Activated CD8-positive, alpha-beta T cell treated with anti-CD3 and anti-CD28 coated beads for 36 hours (primary cell): ENCODE measurements around the gene LAIR2. TPM values are rescaled to one million over a fixed set of nuclear protein-coding genes. Genes with fewer than 3 reads are reported as not detected.

Source experiments
- ATAC-seq: fragments of 200-7000 bp; cut with Tn5 transposase; one replicate; pipeline ENCODE4 v1.10.0; 2021; ENCODE audit warnings: mild to moderate bottlenecking, moderate library complexity
- CTCF ChIA-PET: fragments of 350-600 bp; sonication (Branson Sonifier 250); formaldehyde crosslinking; loops from one replicate; lab custom pipeline; 2021; ENCODE audit warnings: antibody characterized with exemption; lab: Charles Lee
- POLR2A ChIA-PET: fragments of 350-600 bp; sonication (Branson Sonifier 250); formaldehyde crosslinking; loops from one replicate; lab custom pipeline; 2021; ENCODE audit warnings: antibody characterized with exemption; lab: Charles Lee
- DNase-seq: peaks from one replicate; pipeline ENCODE4 v3.0.0-alpha.2; 2020
- H3K27ac Mint-ChIP-seq: one replicate; pipeline ENCODE4 v1.8.0; 2021; ENCODE audit warnings: mild to moderate bottlenecking, mixed read lengths
- H3K27me3 Mint-ChIP-seq: one replicate; pipeline ENCODE4 v1.8.0; 2021; ENCODE audit warnings: mixed read lengths
- H3K36me3 Mint-ChIP-seq: one replicate; pipeline ENCODE4 v1.8.0; 2021; ENCODE audit warnings: low read depth, mixed read lengths
- H3K4me1 Mint-ChIP-seq: one replicate; pipeline ENCODE4 v1.8.0; 2021; ENCODE audit warnings: low read depth, mixed read lengths
- H3K4me3 Mint-ChIP-seq: one replicate; pipeline ENCODE4 v1.8.0; 2021; ENCODE audit warnings: mild to moderate bottlenecking, moderate library complexity, mixed read lengths
- H3K9me3 Mint-ChIP-seq: one replicate; pipeline ENCODE4 v1.8.0; 2021; ENCODE audit warnings: mixed read lengths
- intact Hi-C: fragments of 100-400 bp; cut with micrococcal nuclease; formaldehyde crosslinking; loops from one replicate; pipeline ENCODE4 v1.10.0; 2022
- total RNA-seq, 2 experiments: library from RNA; stranded (reverse); gene quantifications; one replicate each; pipeline ENCODE4 v1.2.3, GENCODE V29; 2021
- TF ChIP-seq, protein P1 (sequence below): fragments of 200-600 bp; IDR thresholded peaks from one replicate; pipeline ENCODE4 v1.8.0; 2022; ENCODE audit warnings: antibody characterized with exemption, mild to moderate bottlenecking

LAIR2 gene
- total RNA-seq, 2 experiments from 2014 or later = 1.5 to 2.1 TPM

DNA sequence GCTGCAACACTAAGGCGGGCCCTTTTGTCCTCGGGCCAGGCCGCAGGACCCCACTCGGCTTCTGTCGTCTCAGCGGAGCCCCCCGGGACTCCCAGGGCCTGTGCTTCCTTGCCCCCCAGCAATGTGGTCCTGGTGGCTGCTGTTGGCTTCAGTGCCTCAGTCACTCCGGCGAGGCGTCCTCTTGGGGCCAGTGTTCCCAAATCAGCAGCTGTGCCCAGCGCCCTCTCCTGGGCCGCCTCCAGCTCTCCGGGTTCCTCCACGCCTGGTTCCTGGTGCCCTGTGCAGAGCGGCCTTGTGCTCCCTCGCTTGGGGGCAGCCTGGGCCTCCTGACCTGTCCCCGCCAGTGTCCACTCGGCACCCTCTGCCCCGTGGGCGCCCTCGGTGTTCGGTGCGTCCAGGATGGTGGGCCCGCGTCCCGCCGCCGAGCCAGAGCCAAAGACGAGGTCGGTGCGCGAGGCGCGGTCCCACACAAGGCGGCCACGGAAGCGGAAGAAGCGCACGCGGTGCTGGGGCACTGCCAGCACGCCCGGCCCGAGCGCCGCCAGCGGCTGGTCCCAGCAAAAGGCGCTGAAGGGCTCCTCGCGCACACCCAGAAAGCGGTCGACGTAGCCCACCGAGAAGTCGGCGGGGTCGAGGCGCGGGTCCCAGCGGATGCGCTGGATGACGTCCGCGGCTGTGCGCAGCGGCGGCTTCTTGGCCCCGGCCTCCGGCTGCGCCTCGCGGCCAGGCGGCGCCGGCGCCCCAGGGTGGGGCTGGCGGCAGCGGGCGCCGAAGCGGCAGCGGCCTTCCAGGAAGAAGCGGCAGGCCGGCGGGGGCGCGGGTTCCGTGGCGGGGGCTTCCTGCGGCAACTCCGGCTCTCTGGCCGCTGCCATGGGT, 39.7 kb upstream of the LAIR2 start:
- Mint-ChIP-seq H3K27me3 (no peaks in the 10 kb centered on the region), H3K27ac (peak overlapping the region; percentile 88), H3K4me1 (peaks cover 28% of the 10 kb centered on the region), H3K9me3 (no peaks in the 10 kb centered on the region), H3K4me3 (peak overlapping the region; percentile 82), H3K36me3 (peaks cover 30% of the 10 kb centered on the region)
- POLR2A ChIA-PET = interaction anchor here (0.6 to 3.3 kb wide), 7 partner anchors 9 to 262 kb away, joined by 4 to 38 read pairs (median 4); partner anchors contain the start of genes LENG8 and RPS9
- DNase-seq (peak; percentile 73), ATAC-seq (peak; percentile 8)
- TF ChIP-seq, protein P1, sequence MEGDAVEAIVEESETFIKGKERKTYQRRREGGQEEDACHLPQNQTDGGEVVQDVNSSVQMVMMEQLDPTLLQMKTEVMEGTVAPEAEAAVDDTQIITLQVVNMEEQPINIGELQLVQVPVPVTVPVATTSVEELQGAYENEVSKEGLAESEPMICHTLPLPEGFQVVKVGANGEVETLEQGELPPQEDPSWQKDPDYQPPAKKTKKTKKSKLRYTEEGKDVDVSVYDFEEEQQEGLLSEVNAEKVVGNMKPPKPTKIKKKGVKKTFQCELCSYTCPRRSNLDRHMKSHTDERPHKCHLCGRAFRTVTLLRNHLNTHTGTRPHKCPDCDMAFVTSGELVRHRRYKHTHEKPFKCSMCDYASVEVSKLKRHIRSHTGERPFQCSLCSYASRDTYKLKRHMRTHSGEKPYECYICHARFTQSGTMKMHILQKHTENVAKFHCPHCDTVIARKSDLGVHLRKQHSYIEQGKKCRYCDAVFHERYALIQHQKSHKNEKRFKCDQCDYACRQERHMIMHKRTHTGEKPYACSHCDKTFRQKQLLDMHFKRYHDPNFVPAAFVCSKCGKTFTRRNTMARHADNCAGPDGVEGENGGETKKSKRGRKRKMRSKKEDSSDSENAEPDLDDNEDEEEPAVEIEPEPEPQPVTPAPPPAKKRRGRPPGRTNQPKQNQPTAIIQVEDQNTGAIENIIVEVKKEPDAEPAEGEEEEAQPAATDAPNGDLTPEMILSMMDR = peak; percentile 17
- intact Hi-C loops = no loop called here
- CTCF ChIA-PET = interaction anchor here (1.2 kb wide), 1 partner anchor 14 kb away, joined by 3 read pairs; the partner anchor contains the start of gene LENG8

DNA sequence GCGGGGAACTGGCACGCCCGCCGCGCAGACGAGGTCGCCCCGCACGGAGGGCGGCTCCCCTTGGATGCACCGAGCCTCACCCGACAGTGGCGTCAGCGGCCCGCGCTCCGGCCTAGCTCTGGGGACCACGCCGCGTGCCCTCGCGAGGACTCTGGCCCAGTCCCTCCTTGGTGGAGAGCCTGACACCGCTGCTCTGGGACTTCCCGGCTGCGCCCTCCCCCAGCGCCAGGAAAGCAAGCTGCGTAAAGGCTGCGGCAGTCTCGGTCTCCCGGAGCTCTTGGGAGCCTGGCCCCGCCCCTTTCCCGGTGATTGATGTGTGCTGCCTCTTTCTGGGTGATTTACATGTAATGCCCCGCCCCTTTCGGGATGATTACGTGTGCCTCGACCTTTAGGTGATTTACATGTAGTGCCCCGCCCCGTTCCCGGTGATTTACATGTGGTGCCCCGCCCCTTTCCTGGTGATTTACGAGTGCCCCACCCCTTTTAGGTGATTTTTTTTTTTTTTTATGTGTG, 39.0 kb upstream of the LAIR2 start, which contains the start of gene LENG9:
LENG9 (minus strand) TSS at position 248 of the 513 bp plus-strand sequence. CDS start 252 bp downstream, outside the sequence.
- H3K27me3 Mint-ChIP-seq = peaks cover under 1% of the 10 kb centered on the region
- H3K9me3 Mint-ChIP-seq = no peaks in the 10 kb centered on the region
- peak within 1 kb of the TSS; percentile 82 for H3K4me3 Mint-ChIP-seq
- intact Hi-C loops = no loop called here
- ATAC-seq = peak; percentile 73
- peak; percentile 100 for DNase-seq
- CTCF ChIA-PET = no interaction called here
- H3K27ac Mint-ChIP-seq = peak within 1 kb of the TSS; percentile 88
- H3K36me3 Mint-ChIP-seq = peaks cover 23% of the 10 kb centered on the region
- TF ChIP-seq, protein P1 = no peak
- H3K4me1 Mint-ChIP-seq = peaks cover 26% of the 10 kb centered on the region
- POLR2A ChIA-PET = interaction anchor here (0.8 to 3.3 kb wide), 4 partner anchors 9 to 263 kb away, joined by 4 to 38 read pairs (median 4); partner anchors contain the start of genes LENG8 and RPS9

DNA sequence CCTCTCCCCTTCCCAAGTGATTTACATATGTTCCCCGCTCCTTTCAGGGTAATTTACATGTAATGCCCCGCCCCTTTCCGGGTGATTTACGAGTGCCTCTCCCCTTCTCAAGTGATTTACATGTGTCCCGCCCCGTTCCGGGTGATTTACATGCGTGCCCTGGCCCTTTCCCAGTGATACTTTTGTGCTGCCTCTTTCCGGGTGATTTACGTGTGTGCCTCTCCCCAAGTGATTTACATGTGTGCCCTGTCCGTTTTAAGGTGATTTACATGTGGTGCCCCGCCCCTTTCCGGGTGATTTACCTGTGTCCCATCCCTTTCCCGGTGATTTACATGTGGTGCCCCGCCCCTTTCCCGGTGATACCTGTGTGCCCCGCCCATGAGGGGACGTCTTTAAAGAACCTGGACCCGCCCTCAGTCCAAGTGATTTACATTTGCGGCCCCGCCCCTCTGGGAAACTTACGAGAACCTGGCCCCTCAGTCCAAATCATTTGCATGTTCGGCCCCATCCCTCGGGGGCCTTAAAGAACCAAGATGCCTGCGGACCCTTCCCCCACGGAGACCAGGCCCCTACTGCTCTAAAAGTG, 38.5 kb upstream of the LAIR2 start:
- ATAC-seq = peak; percentile 65
- CTCF ChIA-PET = no interaction called here
- intact Hi-C loops = no loop called here

DNA sequence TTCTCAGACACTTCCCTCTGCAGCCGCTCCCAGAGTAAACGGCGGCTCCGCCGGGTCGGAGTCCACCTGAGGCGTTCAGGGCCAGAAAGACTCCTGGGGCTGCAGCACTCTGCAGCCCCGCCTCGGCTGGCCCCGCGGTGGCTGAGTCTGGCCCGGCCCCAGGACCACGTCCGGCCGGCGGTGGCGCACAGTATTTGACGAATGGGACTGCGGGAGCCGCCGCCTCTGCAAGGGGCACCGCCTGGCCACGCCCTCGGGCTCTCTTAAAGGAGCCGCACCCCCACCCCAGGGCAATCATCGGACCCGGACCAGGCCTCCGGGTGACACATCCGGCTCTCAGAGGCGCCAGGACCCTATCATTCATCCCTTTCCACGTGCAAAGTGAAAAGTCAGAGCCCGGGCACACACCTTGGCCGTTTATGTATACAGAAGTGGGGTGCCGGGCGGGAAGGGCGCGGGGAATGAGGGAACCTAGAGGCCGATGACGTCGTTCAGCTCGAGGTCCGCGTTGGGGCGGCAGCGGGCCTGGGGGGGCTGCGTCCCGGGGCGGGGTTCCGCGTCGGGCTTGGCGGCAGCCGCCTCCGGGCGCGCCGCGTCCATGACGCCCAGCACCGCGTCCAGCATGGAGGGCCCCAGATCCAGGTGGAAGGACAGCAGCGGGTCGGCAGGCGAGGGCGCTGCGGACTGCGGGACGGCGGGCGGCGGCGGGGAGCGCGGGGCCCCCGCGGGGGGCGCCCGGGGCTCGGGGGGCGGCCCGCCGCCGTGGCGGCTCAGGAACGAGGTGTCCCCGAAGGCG, 37.8 kb upstream of the LAIR2 start:
- intact Hi-C loops = no loop called here
- Mint-ChIP-seq H3K9me3 (no peaks in the 10 kb centered on the region), H3K27ac (peak overlapping the region; percentile 88), H3K36me3 (peaks cover 14% of the 10 kb centered on the region), H3K27me3 (peaks cover 8% of the 10 kb centered on the region), H3K4me1 (peaks cover 17% of the 10 kb centered on the region), H3K4me3 (peak overlapping the region; percentile 82)
- TF ChIP-seq, protein P1 = no peak
- DNase-seq (peak; percentile 94), ATAC-seq (peak; percentile 50)
- POLR2A ChIA-PET = no interaction called here
- CTCF ChIA-PET = interaction anchor here (1.5 kb wide), 1 partner anchor 16 kb away, joined by 3 read pairs; no protein-coding TSS in a partner anchor

More for the DNA sequence above, 38.5 kb upstream of the LAIR2 start:
- TF ChIP-seq, protein P1 = no peak
- peaks cover 20% of the 10 kb centered on the region for H3K4me1 Mint-ChIP-seq
- POLR2A ChIA-PET = interaction anchor here (0.8 to 3.3 kb wide), 3 partner anchors 10 to 39 kb away, joined by 4 to 38 read pairs (median 4); partner anchors contain the start of gene LENG8
- DNase-seq = peak; percentile 98
- peak overlapping the region; percentile 82 for H3K4me3 Mint-ChIP-seq
- peaks cover 3% of the 10 kb centered on the region for H3K27me3 Mint-ChIP-seq
- H3K36me3 Mint-ChIP-seq = peaks cover 18% of the 10 kb centered on the region
- H3K9me3 Mint-ChIP-seq = no peaks in the 10 kb centered on the region
- H3K27ac Mint-ChIP-seq = peak overlapping the region; percentile 88
